PFSK-1 (cell line): ENCODE data around the gene XKR7.

Experiments used
- FOXP2 ChIP-seq: optimal IDR thresholded peaks from 2 replicates; pipeline ENCODE3; 2011; ENCODE audit warnings: borderline replicate concordance, control low read depth, inconsistent platforms; ENCODE audit not compliant: insufficient read depth; ENCODE audit errors: extremely low read length, extremely low read depth
- POLR2AphosphoS5 ChIP-seq: IDR thresholded peaks from 2 replicates; pipeline ENCODE4 v1.6.1; 2012; ENCODE audit warnings: low read depth, mild to moderate bottlenecking, control low read depth, low read length, moderate library complexity
- SIN3A ChIP-seq: IDR thresholded peaks from 2 replicates; pipeline ENCODE4 v1.6.1; 2012; ENCODE audit warnings: mild to moderate bottlenecking, low read length, moderate library complexity, borderline replicate concordance; ENCODE audit not compliant: insufficient read depth
- TAF1 ChIP-seq: IDR thresholded peaks from 2 replicates; pipeline ENCODE4 v1.6.1; 2012; ENCODE audit warnings: low read length, control low read depth, borderline replicate concordance; ENCODE audit not compliant: insufficient read depth
- TF ChIP-seq, protein P1 (sequence below), 2 experiments: IDR thresholded peaks; 2 replicates each; pipeline versions ENCODE4 v1.6.1 to v1.8.0; 2011 to 2012; ENCODE audit warnings: low read depth in 2 of 2, low read length in 2 of 2, control low read depth in 1 of 2, inconsistent platforms in 1 of 2, mild to moderate bottlenecking in 1 of 2, moderate library complexity in 1 of 2; ENCODE audit not compliant: insufficient read depth in 1 of 2

XKR7 gene

DNA sequence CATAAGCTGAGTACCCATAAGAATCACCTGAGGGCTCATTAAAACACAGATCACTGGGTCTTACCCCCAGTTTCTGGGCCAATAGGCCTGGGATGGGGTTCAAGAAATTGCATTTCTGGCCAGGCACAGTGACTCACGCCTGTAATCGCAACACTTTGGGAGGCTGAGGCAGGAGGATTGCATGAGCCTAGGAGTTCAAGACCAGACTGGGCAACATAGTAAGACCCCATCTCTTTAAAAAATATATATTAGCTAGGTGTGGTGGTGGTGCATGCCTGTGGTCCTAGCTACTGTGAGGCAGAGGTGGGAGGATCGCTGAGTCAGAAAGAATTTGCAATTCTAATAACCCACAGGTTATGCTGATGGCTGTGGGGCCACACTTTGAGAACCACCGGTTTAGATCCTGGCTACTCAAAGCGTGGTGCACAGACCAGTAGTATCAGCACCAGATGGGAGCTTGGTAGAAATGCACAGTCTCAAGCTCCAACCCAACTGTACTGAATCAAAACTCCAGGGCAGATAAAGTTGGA is 44.3 kb downstream of the XKR7 start:
- TF ChIP-seq TAF1 (no peak), POLR2AphosphoS5 (no peak), FOXP2 (no peak), SIN3A (no peak)
- TF ChIP-seq, protein P1, sequence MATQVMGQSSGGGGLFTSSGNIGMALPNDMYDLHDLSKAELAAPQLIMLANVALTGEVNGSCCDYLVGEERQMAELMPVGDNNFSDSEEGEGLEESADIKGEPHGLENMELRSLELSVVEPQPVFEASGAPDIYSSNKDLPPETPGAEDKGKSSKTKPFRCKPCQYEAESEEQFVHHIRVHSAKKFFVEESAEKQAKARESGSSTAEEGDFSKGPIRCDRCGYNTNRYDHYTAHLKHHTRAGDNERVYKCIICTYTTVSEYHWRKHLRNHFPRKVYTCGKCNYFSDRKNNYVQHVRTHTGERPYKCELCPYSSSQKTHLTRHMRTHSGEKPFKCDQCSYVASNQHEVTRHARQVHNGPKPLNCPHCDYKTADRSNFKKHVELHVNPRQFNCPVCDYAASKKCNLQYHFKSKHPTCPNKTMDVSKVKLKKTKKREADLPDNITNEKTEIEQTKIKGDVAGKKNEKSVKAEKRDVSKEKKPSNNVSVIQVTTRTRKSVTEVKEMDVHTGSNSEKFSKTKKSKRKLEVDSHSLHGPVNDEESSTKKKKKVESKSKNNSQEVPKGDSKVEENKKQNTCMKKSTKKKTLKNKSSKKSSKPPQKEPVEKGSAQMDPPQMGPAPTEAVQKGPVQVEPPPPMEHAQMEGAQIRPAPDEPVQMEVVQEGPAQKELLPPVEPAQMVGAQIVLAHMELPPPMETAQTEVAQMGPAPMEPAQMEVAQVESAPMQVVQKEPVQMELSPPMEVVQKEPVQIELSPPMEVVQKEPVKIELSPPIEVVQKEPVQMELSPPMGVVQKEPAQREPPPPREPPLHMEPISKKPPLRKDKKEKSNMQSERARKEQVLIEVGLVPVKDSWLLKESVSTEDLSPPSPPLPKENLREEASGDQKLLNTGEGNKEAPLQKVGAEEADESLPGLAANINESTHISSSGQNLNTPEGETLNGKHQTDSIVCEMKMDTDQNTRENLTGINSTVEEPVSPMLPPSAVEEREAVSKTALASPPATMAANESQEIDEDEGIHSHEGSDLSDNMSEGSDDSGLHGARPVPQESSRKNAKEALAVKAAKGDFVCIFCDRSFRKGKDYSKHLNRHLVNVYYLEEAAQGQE (IDR thresholded peaks at IDR 0.05; ENCODE audit: insufficient read depth in 1 of 2, low read depth in 2 of 2, low read length in 2 of 2), result no peak

DNA sequence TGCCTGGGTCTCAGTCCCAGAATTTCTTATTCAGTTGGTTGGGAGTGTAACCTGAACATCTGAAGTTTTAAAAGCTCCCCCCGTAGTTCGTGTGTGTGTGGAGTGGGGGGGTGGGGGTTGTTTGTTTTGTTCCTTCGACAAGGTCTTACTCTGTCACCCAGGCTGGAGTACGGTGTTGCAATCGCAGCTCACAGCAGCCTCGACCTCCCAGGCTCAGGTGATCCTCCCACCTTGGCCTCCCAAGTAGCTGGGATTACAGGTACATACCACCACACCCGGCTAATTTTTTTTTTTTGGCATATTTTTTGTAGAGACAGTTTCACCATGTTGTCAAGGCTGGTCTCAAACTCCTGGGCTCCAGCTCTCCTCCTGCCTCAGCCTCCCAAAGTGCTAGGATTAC is 45.4 kb downstream of the XKR7 start:
- TF ChIP-seq, protein P1 (IDR thresholded peaks at IDR 0.05; ENCODE audit: insufficient read depth in 1 of 2, low read depth in 2 of 2, low read length in 2 of 2), result no peak
- TF ChIP-seq POLR2AphosphoS5 (no peak), SIN3A (no peak), TAF1 (no peak), FOXP2 (no peak)

DNA sequence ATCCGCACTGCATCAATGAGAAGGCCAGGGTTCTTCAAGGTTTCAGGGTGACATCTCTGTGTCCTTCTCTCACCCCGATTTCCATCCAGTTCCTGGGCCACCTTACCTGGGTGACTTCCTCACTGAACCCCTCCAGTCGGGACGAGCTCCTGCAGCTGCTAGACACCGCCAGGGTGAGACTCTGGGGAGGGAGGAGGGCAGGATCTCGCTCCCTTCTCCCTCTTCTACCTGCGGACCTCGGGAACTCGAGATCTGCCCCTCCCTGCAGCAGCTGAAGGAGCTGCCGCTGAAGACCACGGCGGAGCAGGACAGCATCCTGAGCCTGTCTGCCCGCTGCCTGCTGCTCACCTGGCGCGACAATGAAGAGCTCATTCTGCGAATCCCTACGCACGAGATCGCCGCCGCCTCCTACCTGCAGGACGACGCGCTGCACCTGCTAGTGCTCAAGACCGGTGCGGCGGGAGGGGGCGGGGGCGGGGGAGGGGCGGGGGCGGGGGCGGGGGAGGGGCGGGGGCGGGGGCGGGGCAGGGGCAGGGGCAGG is 49.8 kb downstream of the XKR7 start:
- TF ChIP-seq POLR2AphosphoS5 (no peak), SIN3A (no peak), TAF1 (no peak), FOXP2 (no peak)
- TF ChIP-seq, protein P1 (IDR thresholded peaks at IDR 0.05; ENCODE audit: insufficient read depth in 1 of 2, low read depth in 2 of 2, low read length in 2 of 2), result no peak

DNA sequence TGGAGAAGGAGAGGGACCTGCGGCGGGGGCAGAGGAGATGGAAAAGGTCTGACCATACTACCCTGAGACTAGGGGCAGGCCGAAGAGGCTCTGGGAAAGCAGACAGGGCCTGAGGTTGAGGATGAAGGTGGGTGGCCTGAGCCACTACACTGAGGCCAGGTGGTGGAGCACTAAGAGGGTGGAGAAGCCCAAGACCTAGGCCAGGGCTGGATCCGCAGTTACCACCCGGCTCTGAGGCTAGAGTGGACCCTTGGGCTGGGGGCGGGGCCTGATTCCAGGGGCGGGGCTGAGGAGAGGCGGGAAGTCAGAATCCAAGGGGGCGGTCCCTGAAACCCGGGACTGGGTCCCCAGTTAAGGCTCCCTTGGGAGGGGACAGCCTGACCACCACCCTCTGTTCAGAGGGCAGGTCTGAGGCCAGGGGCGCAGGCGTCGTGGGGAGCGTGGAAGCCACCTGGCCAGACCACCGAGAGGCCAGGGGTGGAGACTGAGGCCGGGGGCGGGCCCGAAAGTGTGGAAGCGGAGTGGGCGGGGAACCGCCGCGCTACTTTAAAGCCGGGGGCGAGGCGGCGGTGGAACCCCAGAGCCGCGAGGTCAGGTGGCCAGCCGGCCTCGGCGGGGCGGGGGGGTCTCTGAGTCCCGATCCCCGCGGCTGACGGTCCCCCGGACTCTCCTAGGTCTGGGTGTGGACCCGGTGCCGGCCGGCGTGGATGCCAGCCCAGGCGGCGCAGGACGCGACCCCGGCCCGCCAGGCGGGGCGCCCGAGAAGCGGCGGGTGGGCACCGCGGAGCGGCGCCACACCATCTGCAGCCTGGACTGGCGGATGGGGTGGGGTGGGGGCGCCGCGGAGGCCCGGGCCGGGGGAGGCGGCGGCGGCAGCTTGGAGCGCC is 50.6 kb downstream of the XKR7 start:
- TF ChIP-seq SIN3A (no peak), TAF1 (no peak), POLR2AphosphoS5 (peak; percentile 51; the same call in 1 of the 2 replicates)

DNA sequence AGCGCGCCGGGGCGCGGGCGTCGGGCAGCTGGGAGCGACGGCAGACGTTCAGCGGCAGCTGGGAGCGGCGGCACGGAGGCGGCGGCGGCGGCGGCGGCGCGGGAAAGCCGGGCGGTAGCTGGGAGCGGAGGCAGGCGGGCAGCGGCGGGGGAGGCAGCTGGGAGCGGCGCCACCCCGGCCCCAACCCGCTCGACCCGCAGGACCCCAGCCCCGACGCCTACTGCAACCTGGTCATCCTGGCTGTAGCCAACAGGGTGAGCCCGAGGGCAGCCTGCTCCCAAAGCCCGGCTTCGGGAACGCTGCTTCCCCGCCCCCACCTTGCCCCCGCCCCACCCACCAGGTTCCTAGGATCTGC is 51.2 kb downstream of the XKR7 start:
- no peak for TF ChIP-seq TAF1
- no peak for TF ChIP-seq SIN3A
- no peak for TF ChIP-seq POLR2AphosphoS5
- TF ChIP-seq FOXP2, result no peak
- TF ChIP-seq, protein P1 (IDR thresholded peaks at IDR 0.05; ENCODE audit: insufficient read depth in 1 of 2, low read depth in 2 of 2, low read length in 2 of 2), result no peak
